Measurements from ENCODE around the gene DGAT2.

The DGAT2 gene

GRCh38 chr11:75802913-75803820 lies 34.6 kb downstream of the DGAT2 start:
- DNase-seq: peak; percentile 48

- no peak for DNase-seq
These were observed 40.5 kb downstream of the DGAT2 start for GRCh38 chr11:75809111-75809510.

- no peak for DNase-seq
These were observed 41.4 kb downstream of the DGAT2 start for GRCh38 chr11:75809991-75810390.

GRCh38 chr11:75810637-75811390 lies 42.2 kb downstream of the DGAT2 start:
- DNase-seq: no peak

- DNase-seq: no peak
These were observed 42.9 kb downstream of the DGAT2 start for GRCh38 chr11:75811485-75811884.

GRCh38 chr11:75812542-75813040 lies 44.0 kb downstream of the DGAT2 start:
- no peak for DNase-seq

- DNase-seq: no peak
These were observed 44.5 kb downstream of the DGAT2 start for GRCh38 chr11:75813124-75813523.

- DNase-seq: no peak
These were observed 45.1 kb downstream of the DGAT2 start for GRCh38 chr11:75813622-75814039.

- no peak for DNase-seq
These were observed 45.7 kb downstream of the DGAT2 start for GRCh38 chr11:75814363-75814676.

GRCh38 chr11:75814677-75815344 lies 46.2 kb downstream of the DGAT2 start, which contains the start of gene UVRAG:
Gene UVRAG, plus strand, starts transcription at chr11:75815210. Its CDS starts 198 bp downstream, at chr11:75815408.
- peak; percentile 95 for DNase-seq

GRCh38 chr11:75815345-75816168 lies 47.0 kb downstream of the DGAT2 start:
- DNase-seq: peak; percentile 22

GRCh38 chr11:75816561-75817239 lies 48.1 kb downstream of the DGAT2 start:
- DNase-seq: no peak

- DNase-seq: no peak
These were observed 52.1 kb downstream of the DGAT2 start for GRCh38 chr11:75820645-75821044.

GRCh38 chr11:75821202-75821601 lies 52.6 kb downstream of the DGAT2 start:
- no peak for DNase-seq

- no peak for DNase-seq
These were observed 54.0 kb downstream of the DGAT2 start for GRCh38 chr11:75822541-75822940.

- DNase-seq: no peak
These were observed 54.8 kb downstream of the DGAT2 start for GRCh38 chr11:75823415-75823814.

- DNase-seq: no peak
These were observed 55.4 kb downstream of the DGAT2 start for GRCh38 chr11:75823946-75824345.

GRCh38 chr11:75826461-75827230 lies 58.1 kb downstream of the DGAT2 start:
- DNase-seq: no peak

GRCh38 chr11:75827562-75827961 lies 59.0 kb downstream of the DGAT2 start:
- DNase-seq: no peak

- no peak for DNase-seq
These were observed 63.4 kb downstream of the DGAT2 start for GRCh38 chr11:75831915-75832502.

GRCh38 chr11:75834728-75835127 lies 66.2 kb downstream of the DGAT2 start:
- DNase-seq: no peak

Data from activated CD4-positive, alpha-beta T cell treated with anti-CD3 and anti-CD28 coated beads for 1 hour (primary cell).